ENCODE measurements around the gene LRFN2. TPM values are rescaled to one million over a fixed set of nuclear protein-coding genes. Genes with fewer than 3 reads are reported as not detected.
A peak's percentile ranks its signal among the peaks of the same experiment; 100 is the strongest.

The LRFN2 gene
- total and polyA plus RNA-seq, 2 experiments from 2014 or later: 0.29 to 2.5 TPM

DNA sequence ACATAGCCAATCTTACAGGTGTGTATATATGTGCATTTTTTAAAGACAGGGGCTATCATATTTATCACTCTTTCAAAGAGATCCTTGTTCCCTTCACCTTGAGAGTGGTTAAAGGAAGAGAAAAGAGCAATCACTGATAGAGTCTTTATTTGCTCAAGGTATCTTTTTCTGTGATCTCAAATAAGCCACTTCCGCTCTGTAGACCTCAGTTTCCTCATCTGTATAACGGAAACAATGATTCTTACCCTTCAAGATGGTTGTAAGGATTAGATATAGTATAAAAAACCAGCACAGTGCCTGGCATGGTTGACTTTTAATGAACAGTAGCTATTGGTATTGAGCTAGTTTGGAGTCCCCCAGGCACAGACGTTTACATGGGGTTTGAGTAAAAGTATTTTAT, 10.1 kb upstream of the LRFN2 start:
- no peaks in the 10 kb centered on the region for H3K9me3 Mint-ChIP-seq
- no peak overlapping the region for H3K4me2 ChIP-seq
- H3K27ac Mint-ChIP-seq: no peak overlapping the region
- no peaks in the 10 kb centered on the region for H3K27me3 ChIP-seq (ENCODE audit: insufficient read depth)
- no peaks in the 10 kb centered on the region for H3K4me1 ChIP-seq (ENCODE audit: insufficient read depth)
- no peaks in the 10 kb centered on the region for H4K20me1 ChIP-seq (replicated peaks; ENCODE audit: insufficient read depth)
- TF ChIP-seq, protein P1, sequence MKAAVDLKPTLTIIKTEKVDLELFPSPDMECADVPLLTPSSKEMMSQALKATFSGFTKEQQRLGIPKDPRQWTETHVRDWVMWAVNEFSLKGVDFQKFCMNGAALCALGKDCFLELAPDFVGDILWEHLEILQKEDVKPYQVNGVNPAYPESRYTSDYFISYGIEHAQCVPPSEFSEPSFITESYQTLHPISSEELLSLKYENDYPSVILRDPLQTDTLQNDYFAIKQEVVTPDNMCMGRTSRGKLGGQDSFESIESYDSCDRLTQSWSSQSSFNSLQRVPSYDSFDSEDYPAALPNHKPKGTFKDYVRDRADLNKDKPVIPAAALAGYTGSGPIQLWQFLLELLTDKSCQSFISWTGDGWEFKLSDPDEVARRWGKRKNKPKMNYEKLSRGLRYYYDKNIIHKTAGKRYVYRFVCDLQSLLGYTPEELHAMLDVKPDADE (IDR thresholded peaks at IDR 0.05): no peak
- no peak for TF ChIP-seq CREB1 (CRISPR knock-in tag; IDR thresholded peaks at IDR 0.05; ENCODE audit: low read depth)
- H3K4me3 Mint-ChIP-seq: no peak overlapping the region
- H3K27me3 Mint-ChIP-seq (ENCODE audit: insufficient read depth, low read depth, poor library complexity): no peaks in the 10 kb centered on the region
- H3K36me3 Mint-ChIP-seq (ENCODE audit: low read depth): no peaks in the 10 kb centered on the region
- no peak overlapping the region for H2AFZ ChIP-seq
- no peak for DNase-seq (ENCODE audit: low spot score)
- peaks cover 3% of the 10 kb centered on the region for H3K4me1 Mint-ChIP-seq
- H3K9me2 ChIP-seq (ENCODE audit: insufficient read depth): peaks cover 7% of the 10 kb centered on the region; the same call in 1 of the 2 replicates
- no peak overlapping the region for H3K27ac ChIP-seq (ENCODE audit: low read depth)
- H3K79me2 ChIP-seq (replicated peaks; ENCODE audit: insufficient read depth): no peaks in the 10 kb centered on the region
- H3K4me3 ChIP-seq: no peak overlapping the region
- H3F3A ChIP-seq (replicated peaks; ENCODE audit: low read depth): no peaks in the 10 kb centered on the region
- H3K36me3 ChIP-seq (ENCODE audit: insufficient read depth): no peaks in the 10 kb centered on the region
- ATAC-seq: no peak

DNA sequence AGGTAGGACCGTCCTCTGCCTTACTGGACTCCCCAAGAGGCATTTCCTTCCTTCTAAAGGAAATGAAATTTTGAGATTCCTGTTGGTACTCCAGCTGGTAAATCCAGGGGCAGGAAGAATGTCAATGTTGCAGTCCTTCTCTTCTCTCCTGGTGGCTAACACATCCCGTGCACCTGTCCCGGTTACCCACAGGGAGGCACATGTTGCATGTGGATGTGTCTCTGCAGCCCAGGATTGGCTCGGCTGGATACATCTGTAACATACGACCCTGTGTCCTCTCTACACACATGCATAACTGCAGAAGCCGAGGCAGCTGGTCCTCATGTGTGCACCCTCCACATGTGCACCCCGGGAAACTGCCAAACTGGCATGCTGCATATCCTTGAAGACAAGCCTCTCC, 1.3 kb upstream of the LRFN2 start:
- Histone ChIP-seq H3K4me1 (ENCODE audit: insufficient read depth) (peaks cover 30% of the 10 kb centered on the region), H3K4me2 (peak overlapping the region; percentile 92), H3K36me3 (ENCODE audit: insufficient read depth) (no peaks in the 10 kb centered on the region), H3K27me3 (ENCODE audit: insufficient read depth) (peaks cover 32% of the 10 kb centered on the region), H3K9me2 (ENCODE audit: insufficient read depth) (0 out of 2 replicates have a peak, but pooled peaks cover 3% of the 10 kb centered on the region), H3K4me3 (no peak overlapping the region), H4K20me1 (replicated peaks; ENCODE audit: insufficient read depth) (no peaks in the 10 kb centered on the region), H2AFZ (0 out of 2 replicates have a peak overlapping the region, but pooled peaks have one; percentile 84), H3F3A (replicated peaks; ENCODE audit: low read depth) (no peaks in the 10 kb centered on the region), H3K27ac (ENCODE audit: low read depth) (no peak overlapping the region), H3K79me2 (replicated peaks; ENCODE audit: insufficient read depth) (peaks cover 13% of the 10 kb centered on the region; the same call in 1 of the 2 replicates)
- H3K4me3 Mint-ChIP-seq: no peak overlapping the region
- H3K9me3 Mint-ChIP-seq: no peaks in the 10 kb centered on the region
- TF ChIP-seq ZNF331 (CRISPR knock-in tag; IDR thresholded peaks at IDR 0.05; ENCODE audit: low read depth) (no peak), EZH2phosphoT487 (IDR thresholded peaks at IDR 0.05; ENCODE audit: unreplicated experiment) (no peak), STAT1 (IDR thresholded peaks at IDR 0.05; ENCODE audit: unreplicated experiment) (no peak), JUNB (IDR thresholded peaks at IDR 0.05; ENCODE audit: unreplicated experiment) (no peak)
- TF ChIP-seq, protein P2, sequence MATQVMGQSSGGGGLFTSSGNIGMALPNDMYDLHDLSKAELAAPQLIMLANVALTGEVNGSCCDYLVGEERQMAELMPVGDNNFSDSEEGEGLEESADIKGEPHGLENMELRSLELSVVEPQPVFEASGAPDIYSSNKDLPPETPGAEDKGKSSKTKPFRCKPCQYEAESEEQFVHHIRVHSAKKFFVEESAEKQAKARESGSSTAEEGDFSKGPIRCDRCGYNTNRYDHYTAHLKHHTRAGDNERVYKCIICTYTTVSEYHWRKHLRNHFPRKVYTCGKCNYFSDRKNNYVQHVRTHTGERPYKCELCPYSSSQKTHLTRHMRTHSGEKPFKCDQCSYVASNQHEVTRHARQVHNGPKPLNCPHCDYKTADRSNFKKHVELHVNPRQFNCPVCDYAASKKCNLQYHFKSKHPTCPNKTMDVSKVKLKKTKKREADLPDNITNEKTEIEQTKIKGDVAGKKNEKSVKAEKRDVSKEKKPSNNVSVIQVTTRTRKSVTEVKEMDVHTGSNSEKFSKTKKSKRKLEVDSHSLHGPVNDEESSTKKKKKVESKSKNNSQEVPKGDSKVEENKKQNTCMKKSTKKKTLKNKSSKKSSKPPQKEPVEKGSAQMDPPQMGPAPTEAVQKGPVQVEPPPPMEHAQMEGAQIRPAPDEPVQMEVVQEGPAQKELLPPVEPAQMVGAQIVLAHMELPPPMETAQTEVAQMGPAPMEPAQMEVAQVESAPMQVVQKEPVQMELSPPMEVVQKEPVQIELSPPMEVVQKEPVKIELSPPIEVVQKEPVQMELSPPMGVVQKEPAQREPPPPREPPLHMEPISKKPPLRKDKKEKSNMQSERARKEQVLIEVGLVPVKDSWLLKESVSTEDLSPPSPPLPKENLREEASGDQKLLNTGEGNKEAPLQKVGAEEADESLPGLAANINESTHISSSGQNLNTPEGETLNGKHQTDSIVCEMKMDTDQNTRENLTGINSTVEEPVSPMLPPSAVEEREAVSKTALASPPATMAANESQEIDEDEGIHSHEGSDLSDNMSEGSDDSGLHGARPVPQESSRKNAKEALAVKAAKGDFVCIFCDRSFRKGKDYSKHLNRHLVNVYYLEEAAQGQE (IDR thresholded peaks at IDR 0.05; ENCODE audit: unreplicated experiment): no peak
- TF ChIP-seq, protein P3, sequence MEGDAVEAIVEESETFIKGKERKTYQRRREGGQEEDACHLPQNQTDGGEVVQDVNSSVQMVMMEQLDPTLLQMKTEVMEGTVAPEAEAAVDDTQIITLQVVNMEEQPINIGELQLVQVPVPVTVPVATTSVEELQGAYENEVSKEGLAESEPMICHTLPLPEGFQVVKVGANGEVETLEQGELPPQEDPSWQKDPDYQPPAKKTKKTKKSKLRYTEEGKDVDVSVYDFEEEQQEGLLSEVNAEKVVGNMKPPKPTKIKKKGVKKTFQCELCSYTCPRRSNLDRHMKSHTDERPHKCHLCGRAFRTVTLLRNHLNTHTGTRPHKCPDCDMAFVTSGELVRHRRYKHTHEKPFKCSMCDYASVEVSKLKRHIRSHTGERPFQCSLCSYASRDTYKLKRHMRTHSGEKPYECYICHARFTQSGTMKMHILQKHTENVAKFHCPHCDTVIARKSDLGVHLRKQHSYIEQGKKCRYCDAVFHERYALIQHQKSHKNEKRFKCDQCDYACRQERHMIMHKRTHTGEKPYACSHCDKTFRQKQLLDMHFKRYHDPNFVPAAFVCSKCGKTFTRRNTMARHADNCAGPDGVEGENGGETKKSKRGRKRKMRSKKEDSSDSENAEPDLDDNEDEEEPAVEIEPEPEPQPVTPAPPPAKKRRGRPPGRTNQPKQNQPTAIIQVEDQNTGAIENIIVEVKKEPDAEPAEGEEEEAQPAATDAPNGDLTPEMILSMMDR (conservative IDR thresholded peaks at IDR 0.05; ENCODE audit: low read depth in 2 of 2): peak in 1 of 2 experiments; percentile 36; a peak in 2 of 4 replicates
- TF ChIP-seq, protein P1 (IDR thresholded peaks at IDR 0.05): no peak
- ATAC-seq: no peak
- H3K27me3 Mint-ChIP-seq (ENCODE audit: insufficient read depth, low read depth, poor library complexity): peaks cover 21% of the 10 kb centered on the region
- H3K36me3 Mint-ChIP-seq (ENCODE audit: low read depth): no peaks in the 10 kb centered on the region
- H3K27ac Mint-ChIP-seq: no peak overlapping the region
- DNase-seq (ENCODE audit: low spot score): no peak
- peaks cover 37% of the 10 kb centered on the region for H3K4me1 Mint-ChIP-seq

Data from GM23338 (cell line).